Astrocyte of the cerebellum (primary cell): ENCODE data around the gene UBAP2L.
"Not testable (repeated sequence)": the region's sequence is repeated elsewhere in the genome, so short reads cannot be mapped to it uniquely, and the experiment has no call there.

Source experiments
- DNase-seq: peaks from one replicate; pipeline ENCODE4 v3.0.0-alpha.2; 2011; ENCODE audit warnings: low read depth
- H3K4me3 ChIP-seq: 2 replicates; pipeline ENCODE4 v1.5.1; 2011; ENCODE audit warnings: mild to moderate bottlenecking, low read depth, low read length, moderate library complexity
- in situ Hi-C: cut with HindIII; loops from 2 replicates; pipeline ENCODE4 v1.10.0; 2017; ENCODE audit warnings: low sequenced_read_pairs
- TF ChIP-seq, protein P1 (sequence below): IDR thresholded peaks from 2 replicates; pipeline ENCODE4 v1.5.1; 2012; ENCODE audit warnings: low read length, low read depth, moderate library complexity, mild to moderate bottlenecking; ENCODE audit errors: missing control alignments

The UBAP2L gene

DNA sequence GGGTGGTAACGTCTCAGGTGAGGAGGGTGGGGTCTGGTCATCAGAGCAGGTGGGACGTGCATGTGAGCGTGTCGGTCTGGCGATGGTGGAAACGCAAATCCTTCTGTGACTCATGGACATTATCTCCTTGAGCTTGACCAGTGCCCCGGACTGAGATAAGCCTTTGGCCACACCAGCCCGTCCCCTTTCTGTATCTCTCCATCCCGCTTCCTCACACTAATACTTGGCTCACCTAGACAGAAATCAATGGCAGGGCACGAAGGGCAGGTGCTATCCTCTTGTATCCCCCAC is 92.3 kb downstream of the UBAP2L start:
- TF ChIP-seq, protein P1, sequence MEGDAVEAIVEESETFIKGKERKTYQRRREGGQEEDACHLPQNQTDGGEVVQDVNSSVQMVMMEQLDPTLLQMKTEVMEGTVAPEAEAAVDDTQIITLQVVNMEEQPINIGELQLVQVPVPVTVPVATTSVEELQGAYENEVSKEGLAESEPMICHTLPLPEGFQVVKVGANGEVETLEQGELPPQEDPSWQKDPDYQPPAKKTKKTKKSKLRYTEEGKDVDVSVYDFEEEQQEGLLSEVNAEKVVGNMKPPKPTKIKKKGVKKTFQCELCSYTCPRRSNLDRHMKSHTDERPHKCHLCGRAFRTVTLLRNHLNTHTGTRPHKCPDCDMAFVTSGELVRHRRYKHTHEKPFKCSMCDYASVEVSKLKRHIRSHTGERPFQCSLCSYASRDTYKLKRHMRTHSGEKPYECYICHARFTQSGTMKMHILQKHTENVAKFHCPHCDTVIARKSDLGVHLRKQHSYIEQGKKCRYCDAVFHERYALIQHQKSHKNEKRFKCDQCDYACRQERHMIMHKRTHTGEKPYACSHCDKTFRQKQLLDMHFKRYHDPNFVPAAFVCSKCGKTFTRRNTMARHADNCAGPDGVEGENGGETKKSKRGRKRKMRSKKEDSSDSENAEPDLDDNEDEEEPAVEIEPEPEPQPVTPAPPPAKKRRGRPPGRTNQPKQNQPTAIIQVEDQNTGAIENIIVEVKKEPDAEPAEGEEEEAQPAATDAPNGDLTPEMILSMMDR = no peak
- no peak for DNase-seq
- in situ Hi-C loops = no loop called here
- no peak overlapping the region for H3K4me3 ChIP-seq

DNA sequence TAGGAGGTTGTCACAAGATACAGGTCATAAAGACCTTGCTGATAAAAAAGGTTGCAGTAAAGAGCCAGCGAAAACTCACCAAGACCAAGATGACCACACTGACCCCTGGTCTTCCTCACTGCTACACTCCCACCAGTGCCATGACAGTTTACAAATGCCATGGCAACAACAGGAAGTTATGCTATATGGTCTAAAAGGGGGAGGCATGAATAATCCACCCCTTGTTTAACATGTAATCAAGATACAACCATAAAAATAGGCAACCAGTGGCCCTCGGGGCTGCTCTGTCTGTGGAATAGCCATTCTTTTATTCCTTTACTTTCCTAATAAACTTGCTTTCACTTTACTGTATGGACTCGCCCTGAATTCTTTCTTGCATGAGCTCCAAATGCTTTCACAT is 93.5 kb downstream of the UBAP2L start:
- H3K4me3 ChIP-seq, DNase-seq, in situ Hi-C loops: not testable (repeated sequence)

DNA sequence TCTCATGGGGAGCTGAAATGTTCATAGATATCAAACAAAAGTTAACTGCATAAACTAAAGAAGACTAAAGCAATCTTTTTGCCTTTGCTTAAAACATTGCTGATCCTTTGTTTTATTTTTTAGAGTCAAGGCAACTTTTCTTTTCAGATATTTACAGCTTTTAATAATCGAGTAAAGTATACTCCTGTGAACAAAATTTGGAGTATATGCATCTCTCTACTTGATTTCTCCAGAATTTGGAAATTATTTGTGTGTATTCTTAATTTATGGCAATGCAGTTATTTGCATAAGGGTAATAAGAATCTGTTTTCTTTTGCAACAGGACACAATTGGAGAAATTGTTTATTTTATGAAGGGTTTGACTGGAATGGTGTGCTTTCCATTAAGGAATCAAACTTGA is 95.9 kb downstream of the UBAP2L start:
- in situ Hi-C loops = no loop called here

DNA sequence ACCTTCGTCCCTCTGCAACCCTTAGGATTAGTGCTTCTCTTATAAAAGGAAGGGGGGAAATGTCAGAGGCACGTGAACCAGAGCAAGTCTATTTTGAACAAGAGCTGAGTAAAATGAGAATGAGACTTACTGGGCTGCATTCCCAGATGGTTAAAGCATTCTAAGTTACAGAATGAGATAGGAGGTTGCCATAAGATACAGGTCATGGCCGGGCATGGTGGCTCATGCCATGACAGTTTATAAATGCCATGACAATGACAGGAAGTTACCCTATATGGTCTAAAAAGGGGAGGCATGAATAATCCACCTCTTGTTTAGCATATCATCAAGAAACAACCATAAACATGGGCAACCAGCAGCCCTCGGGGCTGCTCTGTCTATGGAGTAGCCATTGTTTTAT is 97.6 kb downstream of the UBAP2L start:
- TF ChIP-seq, protein P1 = no peak
- H3K4me3 ChIP-seq = no peak overlapping the region
- DNase-seq = no peak
- in situ Hi-C loops = no loop called here

More for the DNA sequence above, 95.9 kb downstream of the UBAP2L start:
- H3K4me3 ChIP-seq = no peak overlapping the region
- DNase-seq = no peak
- TF ChIP-seq, protein P1 = no peak
